Small intestine (tissue), 7 donors: ENCODE data around the gene NCKAP5. TPM values are rescaled to one million over a fixed set of nuclear protein-coding genes. Genes with fewer than 3 reads are reported as not detected.

Experiments
- DNase-seq, 2 donors: peaks; one replicate each; pipeline versions ENCODE4 v3.0.0 to v3.0.0-alpha.2; 2013
- FAIRE-seq: peaks from 2 replicates; lab custom pipeline; 2012; peaks lifted over from hg19 to GRCh38; lab: Jason Lieb, UNC
- H3K27ac ChIP-seq, 3 donors: one replicate each; pipeline ENCODE4 v1.5.1; 2013; ENCODE audit warnings: low read length in 2 of 3, mild to moderate bottlenecking in 2 of 3, control low read depth in 1 of 3, inconsistent platforms in 1 of 3, low read depth in 1 of 3, moderate library complexity in 1 of 3
- H3K27me3 ChIP-seq, 3 donors: one replicate each; pipeline ENCODE4 v1.6.1; 2013; ENCODE audit warnings: low read length in 3 of 3, inconsistent platforms in 1 of 3; ENCODE audit not compliant: control insufficient read depth in 3 of 3, insufficient read depth in 3 of 3
- H3K36me3 ChIP-seq, 3 donors: one replicate each; pipeline ENCODE4 v1.6.1; 2013; ENCODE audit warnings: low read length in 3 of 3, inconsistent platforms in 1 of 3, low read depth in 1 of 3, mild to moderate bottlenecking in 1 of 3, moderate library complexity in 1 of 3; ENCODE audit not compliant: control insufficient read depth in 3 of 3, insufficient read depth in 2 of 3
- H3K4me1 ChIP-seq, 3 donors: one replicate each; pipeline ENCODE4 v1.6.1; 2013; ENCODE audit warnings: low read length in 2 of 3, inconsistent platforms in 1 of 3, low read depth in 1 of 3, mild to moderate bottlenecking in 1 of 3, moderate library complexity in 1 of 3; ENCODE audit not compliant: control insufficient read depth in 3 of 3, insufficient read depth in 2 of 3
- H3K4me3 ChIP-seq, 3 donors: one replicate each; pipeline ENCODE4 v1.5.1; 2013; ENCODE audit warnings: low read length in 3 of 3, control low read depth in 1 of 3, inconsistent platforms in 1 of 3, low read depth in 1 of 3, mild to moderate bottlenecking in 1 of 3, moderate library complexity in 1 of 3
- H3K9me3 ChIP-seq, 2 donors: one replicate each; pipeline ENCODE4 v1.6.1; 2013; ENCODE audit warnings: low read depth in 1 of 2, low read length in 1 of 2; ENCODE audit not compliant: control insufficient read depth in 2 of 2, insufficient read depth in 1 of 2
- WGBS, 3 donors: extraction: QIAGEN DNeasy Blood & Tissue Kit; methylation state at CpG; one replicate each; pipeline ENCODE4 v1.1.7; 2013; 5-methylcytosine and 5-hydroxymethylcytosine counted together
- polyA plus RNA-seq, 4 donors: library from polyadenylated mRNA; stranded (reverse) in 3 of 4; unstranded in 1 of 4; fragments of 200-250 nt in 3 of 4; fragments of 120-200 nt in 1 of 4; gene quantifications; one replicate each; pipeline versions ENCODE4 v1.2.1 to v1.2.3, GENCODE V29; 2013
- donor health status: healthy with polysubstance abuse.
- donor health status: control.
- donor health status: control.
- donor health status: Bipolar disorder and iron deficiency.
- donor health status: healthy.

Gene NCKAP5
- polyA plus RNA-seq, 4 donors, result 0.52 to 7.8 (median 6.5) TPM

GRCh38 chr2:133040170-133040569 lies 528.1 kb downstream of the NCKAP5 start:
- Histone ChIP-seq H3K4me1 (no peaks in the 10 kb centered on the region), H3K27ac (no peak overlapping the region), H3K27me3 (no peaks in the 10 kb centered on the region), H3K9me3 (no peaks in the 10 kb centered on the region), H3K36me3 (no peaks in the 10 kb centered on the region), H3K4me3 (no peak overlapping the region)
- no peak for FAIRE-seq
- 90 to 92% (median 91%) methylated on average over 4 of the region's 4 CpGs for WGBS, 3 donors
- no peak for DNase-seq

GRCh38 chr2:133039531-133039930 lies 528.7 kb downstream of the NCKAP5 start:
- WGBS, 3 donors, result 87 to 100% (median 89%) methylated on average over 1 of the region's 1 CpG
- no peak for FAIRE-seq

GRCh38 chr2:133026536-133027177 lies 541.6 kb downstream of the NCKAP5 start:
- H3K27me3 ChIP-seq, result no peaks in the 10 kb centered on the region
- H3K36me3 ChIP-seq, result no peaks in the 10 kb centered on the region
- H3K9me3 ChIP-seq, result no peaks in the 10 kb centered on the region
- no peak overlapping the region for H3K4me3 ChIP-seq
- H3K4me1 ChIP-seq, result no peaks in the 10 kb centered on the region
- H3K27ac ChIP-seq, result no peak overlapping the region
- no peak for FAIRE-seq
- 49 to 69% (median 55%) methylated on average over 6 of the region's 6 CpGs for WGBS, 3 donors
- DNase-seq, result no peak

More at GRCh38 chr2:133039531-133039930, 528.7 kb downstream of the NCKAP5 start:
- H3K9me3 ChIP-seq, result no peaks in the 10 kb centered on the region
- no peaks in the 10 kb centered on the region for H3K27me3 ChIP-seq
- H3K4me1 ChIP-seq, result no peaks in the 10 kb centered on the region
- H3K27ac ChIP-seq, result no peak overlapping the region
- no peak for DNase-seq
- no peaks in the 10 kb centered on the region for H3K36me3 ChIP-seq
- H3K4me3 ChIP-seq, result no peak overlapping the region

- Histone ChIP-seq H3K27me3 (no peaks in the 10 kb centered on the region), H3K36me3 (no peaks in the 10 kb centered on the region), H3K4me1 (no peaks in the 10 kb centered on the region), H3K4me3 (no peak overlapping the region), H3K27ac (no peak overlapping the region), H3K9me3 (no peaks in the 10 kb centered on the region)
- FAIRE-seq (no peak), DNase-seq (no peak)
- WGBS, 3 donors, result 52 to 77% (median 57%) methylated on average over 3 of the region's 3 CpGs
These were observed 543.3 kb downstream of the NCKAP5 start for GRCh38 chr2:133025004-133025403.

- 39 to 67% (median 41%) methylated on average over 6 of the region's 6 CpGs for WGBS, 3 donors
- no peaks in the 10 kb centered on the region for H3K9me3 ChIP-seq
- H3K36me3 ChIP-seq, result no peaks in the 10 kb centered on the region
- H3K27ac ChIP-seq, result no peak overlapping the region
- no peaks in the 10 kb centered on the region for H3K4me1 ChIP-seq
- no peak for DNase-seq
- no peaks in the 10 kb centered on the region for H3K27me3 ChIP-seq
- H3K4me3 ChIP-seq, result no peak overlapping the region
- FAIRE-seq, result no peak
These were observed 555.2 kb downstream of the NCKAP5 start for GRCh38 chr2:133012847-133013734.

- peaks cover 0 to 8% of the 10 kb centered on the region in 2 donors for H3K9me3 ChIP-seq
- no peak for DNase-seq
- no peaks in the 10 kb centered on the region for H3K4me1 ChIP-seq
- 89 to 92% (median 90%) methylated on average over 5 of the region's 5 CpGs for WGBS, 3 donors
- no peaks in the 10 kb centered on the region for H3K36me3 ChIP-seq
- no peak overlapping the region for H3K4me3 ChIP-seq
- no peaks in the 10 kb centered on the region for H3K27me3 ChIP-seq
- H3K27ac ChIP-seq, result no peak overlapping the region
- FAIRE-seq, result no peak
These were observed 563.6 kb downstream of the NCKAP5 start for GRCh38 chr2:133004623-133005022.

- DNase-seq (no peak), FAIRE-seq (no peak)
- Histone ChIP-seq H3K4me3 (no peak overlapping the region), H3K27ac (no peak overlapping the region), H3K27me3 (no peaks in the 10 kb centered on the region), H3K9me3 (peaks cover 0 to 5% of the 10 kb centered on the region in 2 donors), H3K36me3 (no peaks in the 10 kb centered on the region), H3K4me1 (no peaks in the 10 kb centered on the region)
- WGBS, 3 donors, result 73 to 92% (median 83%) methylated on average over 2 of the region's 2 CpGs
These were observed 568.8 kb downstream of the NCKAP5 start for GRCh38 chr2:132999421-132999820.

GRCh38 chr2:132998221-132998620 lies 570.0 kb downstream of the NCKAP5 start:
- Histone ChIP-seq H3K9me3 (no peaks in the 10 kb centered on the region), H3K36me3 (no peaks in the 10 kb centered on the region), H3K27ac (no peak overlapping the region), H3K4me3 (no peak overlapping the region), H3K27me3 (no peaks in the 10 kb centered on the region), H3K4me1 (no peaks in the 10 kb centered on the region)
- DNase-seq (no peak), FAIRE-seq (no peak)
